ENCODE measurements around the gene MPP3.
A peak's percentile ranks its signal among the peaks of the same experiment; 100 is the strongest.

MPP3 gene

DNA sequence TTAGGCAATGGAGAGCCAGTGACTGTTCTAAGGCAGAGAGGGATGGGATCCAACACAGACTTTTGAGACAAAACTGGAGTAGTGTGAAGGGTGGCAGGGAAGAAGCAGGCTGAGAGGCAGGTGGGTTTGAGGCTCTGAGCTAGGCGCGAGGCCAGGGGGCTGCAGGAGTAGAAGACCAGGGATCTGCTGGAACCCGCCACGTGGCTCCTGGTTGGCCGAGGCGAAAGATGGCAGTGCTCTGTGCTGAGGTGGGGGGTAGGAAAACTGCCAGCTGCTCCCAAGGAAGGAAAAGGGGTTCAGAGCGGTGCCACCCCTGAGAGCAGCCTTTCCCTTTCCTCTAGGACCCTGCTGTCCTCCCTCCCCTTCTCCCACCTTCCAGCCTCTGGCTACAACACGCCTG is 19.6 kb upstream of the MPP3 start:
- no peak overlapping the region for H3K4me3 ChIP-seq (ENCODE audit: low read depth, low read length)
- TF ChIP-seq, protein P1, sequence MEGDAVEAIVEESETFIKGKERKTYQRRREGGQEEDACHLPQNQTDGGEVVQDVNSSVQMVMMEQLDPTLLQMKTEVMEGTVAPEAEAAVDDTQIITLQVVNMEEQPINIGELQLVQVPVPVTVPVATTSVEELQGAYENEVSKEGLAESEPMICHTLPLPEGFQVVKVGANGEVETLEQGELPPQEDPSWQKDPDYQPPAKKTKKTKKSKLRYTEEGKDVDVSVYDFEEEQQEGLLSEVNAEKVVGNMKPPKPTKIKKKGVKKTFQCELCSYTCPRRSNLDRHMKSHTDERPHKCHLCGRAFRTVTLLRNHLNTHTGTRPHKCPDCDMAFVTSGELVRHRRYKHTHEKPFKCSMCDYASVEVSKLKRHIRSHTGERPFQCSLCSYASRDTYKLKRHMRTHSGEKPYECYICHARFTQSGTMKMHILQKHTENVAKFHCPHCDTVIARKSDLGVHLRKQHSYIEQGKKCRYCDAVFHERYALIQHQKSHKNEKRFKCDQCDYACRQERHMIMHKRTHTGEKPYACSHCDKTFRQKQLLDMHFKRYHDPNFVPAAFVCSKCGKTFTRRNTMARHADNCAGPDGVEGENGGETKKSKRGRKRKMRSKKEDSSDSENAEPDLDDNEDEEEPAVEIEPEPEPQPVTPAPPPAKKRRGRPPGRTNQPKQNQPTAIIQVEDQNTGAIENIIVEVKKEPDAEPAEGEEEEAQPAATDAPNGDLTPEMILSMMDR (IDR thresholded peaks at IDR 0.05; ENCODE audit: low read depth, low read length): no peak

DNA sequence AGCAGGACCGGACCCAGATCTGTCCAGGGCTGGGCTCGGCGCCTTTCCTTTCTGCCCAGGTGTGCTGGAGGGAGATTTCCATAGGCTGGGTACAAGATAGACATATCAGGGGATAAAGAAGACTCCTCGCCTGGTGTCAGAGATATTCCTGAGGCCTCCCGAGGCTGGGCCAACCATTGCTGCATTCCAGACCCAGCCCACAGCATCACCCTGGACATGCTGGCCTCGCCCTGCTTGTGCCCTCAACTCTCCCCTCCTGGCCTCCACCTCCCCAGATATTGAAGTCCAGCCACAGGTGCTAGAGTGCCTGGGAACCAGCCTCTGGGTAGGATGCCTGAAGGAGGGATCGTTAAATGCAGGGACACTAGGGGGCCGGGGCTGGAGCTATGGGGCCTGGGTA is 16.2 kb upstream of the MPP3 start:
- H3K4me3 ChIP-seq (ENCODE audit: low read depth, low read length): no peak overlapping the region
- TF ChIP-seq, protein P1 (IDR thresholded peaks at IDR 0.05; ENCODE audit: low read depth, low read length): no peak

DNA sequence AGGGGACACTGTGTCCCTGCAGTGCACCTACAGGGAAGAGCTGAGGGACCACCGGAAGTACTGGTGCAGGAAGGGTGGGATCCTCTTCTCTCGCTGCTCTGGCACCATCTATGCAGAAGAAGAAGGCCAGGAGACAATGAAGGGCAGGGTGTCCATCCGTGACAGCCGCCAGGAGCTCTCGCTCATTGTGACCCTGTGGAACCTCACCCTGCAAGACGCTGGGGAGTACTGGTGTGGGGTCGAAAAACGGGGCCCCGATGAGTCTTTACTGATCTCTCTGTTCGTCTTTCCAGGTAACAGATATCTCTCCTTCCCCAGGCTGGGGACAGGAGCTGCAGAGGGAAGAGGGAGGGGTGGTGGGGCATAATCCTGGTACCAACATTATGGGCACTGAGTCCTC is 15.7 kb upstream of the MPP3 start:
- no peak overlapping the region for H3K4me3 ChIP-seq (ENCODE audit: low read depth, low read length)
- TF ChIP-seq, protein P1 (IDR thresholded peaks at IDR 0.05; ENCODE audit: low read depth, low read length): no peak

DNA sequence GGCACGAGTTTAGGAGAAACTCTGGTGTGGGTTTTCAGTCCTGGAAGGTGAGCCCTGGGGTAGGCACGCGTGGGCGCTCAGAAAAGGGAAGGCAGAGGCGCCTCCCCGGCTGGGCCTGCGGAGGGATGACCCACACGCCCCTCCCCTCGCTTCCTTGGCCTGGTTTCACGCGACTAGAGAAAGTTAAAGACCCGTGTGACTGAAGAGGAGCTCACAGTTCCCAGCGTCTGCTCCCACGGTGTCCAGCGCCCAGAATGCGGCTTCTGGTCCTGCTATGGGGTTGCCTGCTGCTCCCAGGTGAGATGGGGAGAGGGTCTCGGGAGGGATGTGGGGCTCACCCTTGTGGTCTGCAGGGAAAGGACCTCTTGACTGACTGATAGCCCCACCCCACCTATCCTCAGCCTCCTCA is 14.0 kb upstream of the MPP3 start, which contains the start of gene CD300LG:
CD300LG (plus strand) TSS at position 214 of the 409 bp plus-strand sequence; CDS start at position 255, 41 bp downstream.
- no peak within 1 kb of the TSS for H3K4me3 ChIP-seq (ENCODE audit: low read depth, low read length)
- TF ChIP-seq, protein P1 (IDR thresholded peaks at IDR 0.05; ENCODE audit: low read depth, low read length): no peak

DNA sequence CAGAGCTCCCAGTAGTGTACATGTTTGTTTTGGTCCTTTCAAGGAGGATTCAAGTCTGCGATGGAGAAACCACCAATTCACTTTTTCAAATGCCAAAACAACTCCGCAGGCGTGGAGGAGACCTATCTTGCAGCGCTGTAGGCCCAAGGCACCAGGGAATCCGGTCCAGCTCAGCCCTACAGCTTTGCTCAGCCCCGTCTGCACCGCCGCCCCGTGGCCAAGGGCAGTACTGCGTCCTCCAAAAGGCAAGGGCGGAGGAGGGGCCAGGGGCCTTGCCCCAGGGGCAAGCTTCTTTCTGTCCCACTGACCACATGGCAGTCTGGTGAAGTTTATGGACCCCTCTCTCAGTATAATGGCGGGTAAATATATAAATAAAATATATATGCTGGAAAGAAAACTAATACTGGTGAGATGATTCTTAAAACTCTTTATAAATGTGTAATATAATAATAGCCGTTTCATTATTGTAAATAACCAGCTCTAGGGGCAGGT is 13.3 kb upstream of the MPP3 start:
- TF ChIP-seq, protein P1 (IDR thresholded peaks at IDR 0.05; ENCODE audit: low read depth, low read length): peak; percentile 100
- no peak overlapping the region for H3K4me3 ChIP-seq (ENCODE audit: low read depth, low read length)

DNA sequence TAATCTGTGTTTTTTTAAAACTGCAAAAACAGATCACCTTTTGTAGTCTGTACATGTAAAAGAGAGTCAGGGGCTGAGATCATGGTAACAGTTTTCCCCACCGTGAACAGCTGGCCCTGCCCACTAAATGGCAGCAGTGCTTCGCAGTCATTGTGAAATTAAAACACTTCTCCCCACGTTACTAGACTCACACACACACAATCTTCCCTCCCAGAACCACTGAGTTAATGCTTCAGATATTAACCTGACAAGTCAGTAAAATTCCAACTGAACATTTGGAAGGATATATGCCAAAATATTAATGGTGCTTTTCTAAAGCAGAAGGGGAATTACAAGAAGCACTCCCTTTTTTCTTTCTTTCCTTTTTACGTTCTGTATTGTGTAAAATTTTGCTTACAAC is 12.8 kb upstream of the MPP3 start:
- H3K4me3 ChIP-seq (ENCODE audit: low read depth, low read length): no peak overlapping the region
- TF ChIP-seq, protein P1 (IDR thresholded peaks at IDR 0.05; ENCODE audit: low read depth, low read length): no peak

DNA sequence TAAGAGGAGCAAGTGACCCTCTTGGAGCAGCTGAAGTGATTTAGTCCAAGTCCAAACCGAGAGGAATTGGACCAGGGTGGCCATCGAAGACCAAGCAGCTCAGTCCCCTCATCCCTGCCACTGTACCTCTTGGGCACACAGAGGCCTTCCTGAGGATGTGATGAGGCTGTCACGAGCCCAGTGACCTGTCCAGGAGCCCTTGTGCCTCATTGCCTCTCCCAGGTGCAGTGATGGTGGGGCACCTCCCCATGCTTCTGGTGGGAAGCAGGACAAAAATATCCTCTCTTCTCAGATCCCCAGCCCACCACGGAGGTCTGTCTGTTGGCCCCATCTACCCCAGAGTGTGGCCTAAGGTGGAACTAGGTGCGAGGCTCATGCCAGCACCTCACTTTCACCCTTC is 11.3 kb upstream of the MPP3 start:
- TF ChIP-seq, protein P1 (IDR thresholded peaks at IDR 0.05; ENCODE audit: low read depth, low read length): no peak
- H3K4me3 ChIP-seq (ENCODE audit: low read depth, low read length): no peak overlapping the region

Data from WI38 (cell line).